ENCODE results near the gene PLCD3.

GRCh38 chr17:45096926-45097325, 35.4 kb downstream of the PLCD3 start:
- TF ChIP-seq SMC3 (IDR thresholded peaks at IDR 0.05; ENCODE audit: low read depth, low read length) (no peak), MAX (IDR thresholded peaks at IDR 0.05; ENCODE audit: low read depth) (no peak), CTCF (IDR thresholded peaks at IDR 0.05) (no peak), MXI1 (IDR thresholded peaks at IDR 0.05; ENCODE audit: low read depth, low read length) (no peak), CHD2 (IDR thresholded peaks at IDR 0.05; ENCODE audit: low read length, partially characterized antibody) (no peak), POLR2AphosphoS5 (IDR thresholded peaks at IDR 0.05; ENCODE audit: low read depth, low read length) (no peak), REST (IDR thresholded peaks at IDR 0.05; ENCODE audit: low read depth, low read length) (no peak)
